ENCODE results near the gene MOV10L1. TPM values are rescaled to one million over a fixed set of nuclear protein-coding genes. Genes with fewer than 3 reads are reported as not detected.

MOV10L1 gene
- total RNA-seq, 4 donors from 2014 or later = 0.68 to 0.80 TPM; not detected in 2

DNA sequence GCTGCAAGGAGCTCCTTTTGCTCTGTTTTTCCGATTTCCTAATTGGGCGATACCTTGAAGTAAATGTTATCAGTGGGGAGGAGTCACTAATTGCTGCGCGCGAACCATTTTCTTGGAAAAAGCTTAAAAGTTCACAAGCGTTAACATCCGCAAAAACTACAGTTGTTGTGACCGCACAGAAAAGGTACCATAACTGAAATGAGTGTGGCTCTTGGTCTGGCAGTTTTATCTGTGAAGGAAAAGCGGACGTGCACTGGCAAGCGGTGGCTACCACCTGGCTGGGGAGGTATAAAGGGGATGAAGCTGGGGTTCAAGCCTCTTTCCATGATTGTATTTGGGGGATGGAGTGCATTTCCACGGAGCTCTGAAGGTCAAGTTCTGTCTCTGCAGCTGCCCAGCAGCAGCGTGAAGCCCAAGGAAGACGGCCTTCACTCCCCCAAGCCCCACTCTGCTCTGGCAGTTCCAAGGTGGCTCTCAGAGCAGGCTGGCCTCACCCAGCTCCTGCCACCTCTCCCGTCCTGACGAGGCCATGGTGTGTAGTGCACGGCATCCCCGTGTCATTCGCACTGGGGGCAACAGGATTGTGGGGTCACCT is 27.5 kb downstream of the MOV10L1 start:
- DNase-seq (ENCODE audit: low spot score in 2 of 2) = no peak
- WGBS = 90% methylated on average over 19 of the region's 19 CpGs
- no peaks in the 10 kb centered on the region for H3K27me3 ChIP-seq

DNA sequence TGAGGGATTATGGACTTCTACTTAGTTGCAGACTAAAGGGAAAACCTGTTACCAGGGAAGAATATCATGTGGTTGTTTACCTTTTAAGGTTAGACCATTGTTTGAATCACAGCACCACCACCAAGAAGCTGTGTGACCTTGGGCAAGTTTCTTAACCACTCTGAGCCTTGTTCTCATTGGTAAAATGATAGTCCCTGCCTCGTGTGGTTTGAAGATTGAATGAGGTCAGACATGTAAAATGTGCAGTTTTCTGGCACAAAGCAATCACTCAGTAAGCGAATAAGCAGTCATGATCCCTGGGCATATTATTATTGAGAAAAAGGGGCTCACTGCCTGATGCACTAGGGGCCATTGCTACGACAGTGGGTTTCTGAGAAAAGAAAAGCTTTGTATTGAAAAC is 28.3 kb downstream of the MOV10L1 start:
- TF ChIP-seq POLR2AphosphoS5 (IDR thresholded peaks at IDR 0.05) (no peak), EP300 (IDR thresholded peaks at IDR 0.05) (no peak)
- 59% methylated on average over 3 of the region's 3 CpGs for WGBS
- DNase-seq (ENCODE audit: low spot score in 2 of 2) = peak in 1 of 2 donors; percentile 18

More for the DNA sequence above, 27.5 kb downstream of the MOV10L1 start:
- Histone ChIP-seq H3K9me3 (no peaks in the 10 kb centered on the region), H3K27ac (no peak overlapping the region), H3K4me3 (no peak overlapping the region), H3K36me3 (no peaks in the 10 kb centered on the region), H3K4me1 (no peaks in the 10 kb centered on the region)
- no peak for TF ChIP-seq EP300 (IDR thresholded peaks at IDR 0.05)
- TF ChIP-seq, protein P1, sequence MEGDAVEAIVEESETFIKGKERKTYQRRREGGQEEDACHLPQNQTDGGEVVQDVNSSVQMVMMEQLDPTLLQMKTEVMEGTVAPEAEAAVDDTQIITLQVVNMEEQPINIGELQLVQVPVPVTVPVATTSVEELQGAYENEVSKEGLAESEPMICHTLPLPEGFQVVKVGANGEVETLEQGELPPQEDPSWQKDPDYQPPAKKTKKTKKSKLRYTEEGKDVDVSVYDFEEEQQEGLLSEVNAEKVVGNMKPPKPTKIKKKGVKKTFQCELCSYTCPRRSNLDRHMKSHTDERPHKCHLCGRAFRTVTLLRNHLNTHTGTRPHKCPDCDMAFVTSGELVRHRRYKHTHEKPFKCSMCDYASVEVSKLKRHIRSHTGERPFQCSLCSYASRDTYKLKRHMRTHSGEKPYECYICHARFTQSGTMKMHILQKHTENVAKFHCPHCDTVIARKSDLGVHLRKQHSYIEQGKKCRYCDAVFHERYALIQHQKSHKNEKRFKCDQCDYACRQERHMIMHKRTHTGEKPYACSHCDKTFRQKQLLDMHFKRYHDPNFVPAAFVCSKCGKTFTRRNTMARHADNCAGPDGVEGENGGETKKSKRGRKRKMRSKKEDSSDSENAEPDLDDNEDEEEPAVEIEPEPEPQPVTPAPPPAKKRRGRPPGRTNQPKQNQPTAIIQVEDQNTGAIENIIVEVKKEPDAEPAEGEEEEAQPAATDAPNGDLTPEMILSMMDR (IDR thresholded peaks at IDR 0.05) = no peak
- no peak for TF ChIP-seq POLR2AphosphoS5 (IDR thresholded peaks at IDR 0.05)
- TF ChIP-seq POLR2A (IDR thresholded peaks at IDR 0.05) = no peak

DNA sequence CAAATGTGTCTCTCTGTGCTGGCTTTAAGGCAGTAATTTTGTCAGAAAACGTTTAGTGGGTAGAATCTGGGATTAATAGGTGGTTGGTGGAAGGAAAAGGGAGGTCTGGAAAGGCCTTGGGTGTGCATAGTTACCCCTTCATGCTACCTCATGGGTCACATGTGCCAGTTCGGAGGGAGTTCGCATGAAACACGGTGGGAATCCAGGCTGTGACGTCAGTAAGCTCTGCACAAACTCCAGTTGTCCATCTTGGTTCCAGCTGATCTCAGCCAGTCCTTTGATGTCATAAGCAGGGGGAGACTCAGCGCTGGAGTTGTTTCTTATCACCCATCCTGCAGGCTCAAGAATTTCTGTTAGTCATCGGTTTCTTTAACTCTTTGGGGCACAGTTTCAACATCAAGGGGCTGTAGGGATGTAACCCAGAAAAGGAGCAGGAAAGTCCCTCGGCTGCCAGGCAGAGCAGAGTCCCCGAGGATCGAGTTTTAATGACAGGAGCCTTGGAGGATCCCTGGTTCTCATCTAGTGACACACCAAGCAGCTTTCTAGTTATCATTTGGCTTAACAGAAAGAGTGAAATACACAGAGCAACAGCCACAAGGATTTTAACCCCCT is 28.9 kb downstream of the MOV10L1 start:
- no peaks in the 10 kb centered on the region for H3K4me1 ChIP-seq
- H3K9me3 ChIP-seq = no peaks in the 10 kb centered on the region
- no peak overlapping the region for H3K4me3 ChIP-seq
- TF ChIP-seq, protein P1 (IDR thresholded peaks at IDR 0.05) = no peak
- no peak for TF ChIP-seq POLR2AphosphoS5 (IDR thresholded peaks at IDR 0.05)
- no peak for TF ChIP-seq POLR2A (IDR thresholded peaks at IDR 0.05)
- TF ChIP-seq EP300 (IDR thresholded peaks at IDR 0.05) = no peak
- no peaks in the 10 kb centered on the region for H3K27me3 ChIP-seq
- H3K27ac ChIP-seq = no peak overlapping the region
- no peaks in the 10 kb centered on the region for H3K36me3 ChIP-seq
- DNase-seq (ENCODE audit: low spot score in 2 of 2) = peak in 1 of 2 donors; percentile 58
- 31% methylated on average over 10 of the region's 10 CpGs for WGBS

More for the DNA sequence above, 28.3 kb downstream of the MOV10L1 start:
- Histone ChIP-seq H3K27ac (no peak overlapping the region), H3K9me3 (no peaks in the 10 kb centered on the region), H3K27me3 (no peaks in the 10 kb centered on the region), H3K4me1 (no peaks in the 10 kb centered on the region), H3K4me3 (no peak overlapping the region), H3K36me3 (no peaks in the 10 kb centered on the region)

DNA sequence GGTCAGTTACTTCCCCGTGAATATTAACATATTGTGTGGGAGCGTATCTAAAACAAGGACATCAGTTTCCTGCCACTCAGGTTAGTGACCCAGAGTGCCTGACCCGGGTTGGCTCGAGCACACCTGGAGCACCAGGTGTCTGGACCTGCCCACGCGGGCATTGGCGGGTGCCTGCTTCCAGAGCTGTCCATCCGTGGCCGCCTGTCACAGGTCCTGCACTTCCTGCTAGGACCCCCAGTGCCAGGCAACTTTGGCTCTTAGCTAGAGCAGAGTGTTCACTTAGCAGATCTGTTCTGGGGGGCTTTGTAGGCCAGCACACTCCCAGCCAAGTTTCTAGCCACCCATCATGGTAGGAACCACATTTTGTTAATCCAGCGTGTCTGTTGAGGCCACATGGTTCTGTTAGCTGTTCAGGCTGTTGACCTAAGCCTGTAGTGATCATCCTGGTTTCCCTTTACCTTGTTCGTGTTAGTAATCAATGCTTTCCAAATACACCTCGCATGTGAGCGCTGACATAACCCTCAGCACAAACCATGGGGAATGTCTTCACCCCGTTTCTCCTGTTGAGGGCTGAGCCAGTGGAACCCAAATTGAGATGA is 29.5 kb downstream of the MOV10L1 start:
- 75% methylated on average over 14 of the region's 14 CpGs for whole genome bisulfite sequencing
- H3K27ac ChIP-seq = no peak overlapping the region

DNA sequence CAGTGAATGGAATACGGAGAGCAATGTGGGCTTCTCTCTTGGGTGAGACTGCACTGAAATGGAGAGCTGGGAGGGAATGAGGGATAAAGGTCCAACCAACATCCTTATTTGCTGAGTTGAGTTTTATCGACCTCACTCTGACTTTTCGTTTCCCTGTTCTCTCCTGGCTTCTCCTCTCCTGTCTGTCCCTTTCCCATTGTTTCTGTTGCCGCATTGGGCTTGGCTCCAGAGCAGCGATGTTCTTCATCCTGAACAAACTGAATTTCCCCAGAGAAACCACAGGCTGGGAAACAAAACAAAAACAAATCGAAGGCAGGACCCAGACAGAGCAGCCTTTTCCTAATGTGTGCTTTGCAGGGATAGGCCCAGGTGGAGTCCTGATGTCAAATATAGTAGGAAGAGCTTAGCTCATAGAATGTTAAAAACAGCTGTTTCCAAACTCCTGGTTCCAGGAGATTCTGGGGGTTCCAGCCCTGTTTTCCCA is 30.0 kb downstream of the MOV10L1 start:
- Histone ChIP-seq H3K27me3 (no peaks in the 10 kb centered on the region), H3K4me3 (no peak overlapping the region), H3K36me3 (no peaks in the 10 kb centered on the region), H3K9me3 (peaks cover 5% of the 10 kb centered on the region), H3K4me1 (no peaks in the 10 kb centered on the region), H3K27ac (no peak overlapping the region)
- 52% methylated on average over 6 of the region's 6 CpGs for WGBS
- TF ChIP-seq, protein P1 (IDR thresholded peaks at IDR 0.05) = no peak
- TF ChIP-seq POLR2A (IDR thresholded peaks at IDR 0.05) (no peak), EP300 (IDR thresholded peaks at IDR 0.05) (no peak), POLR2AphosphoS5 (IDR thresholded peaks at IDR 0.05) (no peak)
- peak in 1 of 2 donors; percentile 53 for DNase-seq (ENCODE audit: low spot score in 2 of 2)

More for the DNA sequence above, 29.5 kb downstream of the MOV10L1 start:
- Histone ChIP-seq H3K27me3 (no peaks in the 10 kb centered on the region), H3K4me1 (no peaks in the 10 kb centered on the region), H3K4me3 (no peak overlapping the region), H3K9me3 (peaks cover 2% of the 10 kb centered on the region), H3K36me3 (no peaks in the 10 kb centered on the region)
- DNase-seq (ENCODE audit: low spot score in 2 of 2) = peak in 1 of 2 donors; percentile 60
- TF ChIP-seq, protein P1 (IDR thresholded peaks at IDR 0.05) = no peak
- TF ChIP-seq POLR2A (IDR thresholded peaks at IDR 0.05) (no peak), POLR2AphosphoS5 (IDR thresholded peaks at IDR 0.05) (no peak), EP300 (IDR thresholded peaks at IDR 0.05) (no peak)

Measured in suprapubic skin (tissue), 4 donors.